K562 (cell line): Measurements from ENCODE around the gene MFSD11. TPM values are rescaled to one million over a fixed set of nuclear protein-coding genes. Genes with fewer than 3 reads are reported as not detected.
A peak's percentile ranks its signal among the peaks of the same experiment; 100 is the strongest.

ENCODE experiments used
- ATF7 ChIP-seq: fragments of 450-650 bp; IDR thresholded peaks from 2 replicates; pipeline ENCODE4 v1.7.1; 2014; ENCODE audit warnings: mild to moderate bottlenecking, moderate library complexity
- CREBBP ChIP-seq: IDR thresholded peaks from one replicate; pipeline ENCODE4 v1.6.1; 2012; ENCODE audit warnings: low read depth, mild to moderate bottlenecking, control low read depth, inconsistent platforms, low read length
- EGR1 ChIP-seq: fragments of 450-650 bp; conservative IDR thresholded peaks from 2 replicates; pipeline ENCODE4 v1.6.1; 2017; ENCODE audit warnings: mild to moderate bottlenecking
- HLTF ChIP-seq: fragments of 450-650 bp; IDR thresholded peaks from 2 replicates; pipeline ENCODE4 v1.6.1; 2016
- HNRNPH1 ChIP-seq: fragments of 200-400 bp; formaldehyde crosslinking; optimal IDR thresholded peaks from 2 replicates; pipeline ENCODE3; 2017; ENCODE audit warnings: low read depth, mild to moderate bottlenecking, low read length, moderate library complexity
- KDM1A ChIP-seq, 2 experiments: fragments of 450-650 bp; IDR thresholded peaks; 2 replicates each; pipeline ENCODE4 v1.6.1; 2016; ENCODE audit warnings: mild to moderate bottlenecking in 2 of 2
- MECOM ChIP-seq: fragments of 250-450 bp; sonication (Bioruptor Pico); IDR thresholded peaks from 2 replicates; pipeline ENCODE4 v1.8.0; 2022; ENCODE audit warnings: inconsistent platforms
- MEF2A ChIP-seq: IDR thresholded peaks from 2 replicates; pipeline ENCODE4 v1.6.1; 2011; ENCODE audit warnings: low read depth, mild to moderate bottlenecking, low read length, moderate library complexity; ENCODE audit not compliant: control insufficient read depth
- MITF ChIP-seq: IDR thresholded peaks from 2 replicates; pipeline ENCODE4 v1.6.1; 2014; ENCODE audit warnings: antibody characterized with exemption
- NCOA1 ChIP-seq: fragments of 450-650 bp; IDR thresholded peaks from 2 replicates; pipeline ENCODE4 v1.6.1; 2016; ENCODE audit warnings: low read depth
- NCOR1 ChIP-seq: fragments of 450-650 bp; IDR thresholded peaks from 2 replicates; pipeline ENCODE4 v1.6.1; 2016; ENCODE audit warnings: mild to moderate bottlenecking, moderate library complexity
- POLR2G ChIP-seq: fragments of 200-400 bp; formaldehyde crosslinking; IDR thresholded peaks from 2 replicates; pipeline ENCODE4 v1.6.1; 2017; ENCODE audit warnings: low read depth, mild to moderate bottlenecking, antibody characterized with exemption, low read length, moderate library complexity
- RCOR1 ChIP-seq, 2 experiments: IDR thresholded peaks; 2 replicates each; pipeline ENCODE4 v1.6.1; 2012; ENCODE audit warnings: low read depth in 2 of 2, low read length in 2 of 2, borderline replicate concordance in 1 of 2, improper control_type of control experiment in 1 of 2
- TFAP4 ChIP-seq: sonication (generic); formaldehyde crosslinking; IDR thresholded peaks from 2 replicates; pipeline ENCODE4 v1.8.0; 2022; ENCODE audit warnings: missing genetic modification reagents, mild to moderate bottlenecking, moderate library complexity, borderline replicate concordance
- THAP12 ChIP-seq: fragments of 250-450 bp; sonication (Bioruptor Pico); IDR thresholded peaks from 2 replicates; pipeline ENCODE4 v1.9.0; 2021; ENCODE audit warnings: mild to moderate bottlenecking, inconsistent platforms
- ZNF146 ChIP-seq: IDR thresholded peaks from one replicate; pipeline ENCODE4 v1.6.1; 2018; ENCODE audit warnings: missing compliant biosample characterization; ENCODE audit not compliant: unreplicated experiment
- ZNF197 ChIP-seq: fragments of 200-800 bp; sonication (Bioruptor generic); IDR thresholded peaks from 2 replicates; pipeline ENCODE4 v1.6.1; 2016; ENCODE audit warnings: low read depth, missing genetic modification characterization, missing compliant biosample characterization
- ZNF224 ChIP-seq: sonication (generic); formaldehyde crosslinking; IDR thresholded peaks from 2 replicates; pipeline ENCODE4 v1.8.0; 2022; ENCODE audit warnings: mild to moderate bottlenecking, missing genetic modification reagents
- ZNF354B ChIP-seq: fragments of 250-450 bp; sonication (Bioruptor Pico); IDR thresholded peaks from 2 replicates; pipeline ENCODE4 v1.4.0; 2020
- ZNF57 ChIP-seq: fragments of 450-650 bp; formaldehyde crosslinking; IDR thresholded peaks from 2 replicates; pipeline ENCODE4 v1.4.0; 2020; ENCODE audit warnings: mild to moderate bottlenecking, moderate library complexity
- polyA plus RNA-seq, 8 experiments: library from polyadenylated mRNA; depleted of rRNA in 4 of 8; stranded (reverse) in 5 of 8; unstranded in 3 of 8; fragments of >200 nt; fragmentation: Nextera tagmentation in 2 of 8; fragmentation: Illumina TruSeq in 1 of 8; extraction: Ambion mirVana in 2 of 8; extraction: Trizol in 1 of 8; gene quantifications; 2 replicates each; pipeline versions ENCODE4 v1.2.1 to v1.2.3, GENCODE V29; 2011 to 2014; ENCODE audit warnings: inconsistent platforms in 1 of 8, missing spikeins in 1 of 8
- total RNA-seq, 7 experiments: library from RNA; depleted of rRNA in 6 of 7; stranded (reverse); fragments of >200 nt in 6 of 7; fragmentation: Illumina TruSeq in 2 of 7; extraction: Trizol in 2 of 7; gene quantifications; 2 replicates each; pipeline versions ENCODE4 v1.2.1 to v1.2.3, GENCODE V29; 2011 to 2021; ENCODE audit warnings: low replicate concordance in 1 of 7
- TF ChIP-seq, protein P1 (sequence below), 3 experiments: fragments of 200-800 bp in 1 of 3; fragments of 250-450 bp in 1 of 3; fragments of 450-650 bp in 1 of 3; sonication (Bioruptor Pico) in 1 of 3; sonication (Bioruptor generic) in 1 of 3; formaldehyde crosslinking in 1 of 3; IDR thresholded peaks; 2 replicates each; pipeline versions ENCODE4 v1.6.1 to v1.8.0; 2016 to 2022; ENCODE audit warnings: mild to moderate bottlenecking in 2 of 3, missing genetic modification characterization in 2 of 3, missing compliant biosample characterization in 1 of 3, moderate library complexity in 1 of 3

The MFSD11 gene
- total and polyA plus RNA-seq, 9 of the 15 experiments (the other 6 are each of a cell fraction or from before 2014, with no cell fraction given) = 14.4 to 24.5 (median 19.9) TPM

DNA sequence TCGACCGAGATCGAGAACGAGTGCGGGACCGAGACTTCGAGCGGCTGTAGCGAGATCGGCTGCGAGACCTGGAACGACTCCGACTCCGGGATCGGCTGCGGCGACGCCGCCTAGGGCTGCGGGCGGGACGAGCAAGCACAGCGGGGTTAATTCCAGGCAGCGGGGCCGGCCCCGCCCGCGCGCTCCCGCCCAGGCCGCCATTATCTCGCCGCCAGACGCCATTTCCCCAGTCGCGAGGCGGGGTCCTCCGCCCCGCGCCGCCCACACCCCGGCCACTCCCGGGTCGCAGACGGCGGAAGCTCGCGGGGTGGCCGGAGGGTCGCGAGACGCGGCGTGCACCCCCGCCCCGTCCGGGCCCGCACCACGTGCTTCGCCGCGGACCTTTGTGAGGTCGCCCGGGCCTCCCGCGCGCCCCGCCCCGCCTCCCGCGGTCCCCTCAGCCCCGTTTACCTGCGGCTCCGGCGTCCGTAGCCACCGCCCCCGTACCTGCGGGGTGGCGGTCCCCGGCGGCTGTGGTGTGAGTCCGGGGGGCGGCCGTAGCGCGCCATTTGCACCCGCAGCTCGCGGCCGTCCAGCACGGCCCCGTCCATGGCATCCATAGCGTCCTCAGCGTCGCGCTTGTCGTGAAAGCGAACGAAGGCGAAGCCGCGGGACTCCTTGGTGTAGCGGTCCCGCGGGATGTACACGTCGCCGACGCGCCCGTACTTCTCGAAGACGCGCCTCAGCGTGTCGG, 1.4 kb upstream of the MFSD11 start (continued):
- TF ChIP-seq ZNF197 (CRISPR knock-in tag) = no peak
- no peak for TF ChIP-seq ZNF57
- no peak for TF ChIP-seq ZNF146 (CRISPR knock-in tag)
- TF ChIP-seq, protein P1, sequence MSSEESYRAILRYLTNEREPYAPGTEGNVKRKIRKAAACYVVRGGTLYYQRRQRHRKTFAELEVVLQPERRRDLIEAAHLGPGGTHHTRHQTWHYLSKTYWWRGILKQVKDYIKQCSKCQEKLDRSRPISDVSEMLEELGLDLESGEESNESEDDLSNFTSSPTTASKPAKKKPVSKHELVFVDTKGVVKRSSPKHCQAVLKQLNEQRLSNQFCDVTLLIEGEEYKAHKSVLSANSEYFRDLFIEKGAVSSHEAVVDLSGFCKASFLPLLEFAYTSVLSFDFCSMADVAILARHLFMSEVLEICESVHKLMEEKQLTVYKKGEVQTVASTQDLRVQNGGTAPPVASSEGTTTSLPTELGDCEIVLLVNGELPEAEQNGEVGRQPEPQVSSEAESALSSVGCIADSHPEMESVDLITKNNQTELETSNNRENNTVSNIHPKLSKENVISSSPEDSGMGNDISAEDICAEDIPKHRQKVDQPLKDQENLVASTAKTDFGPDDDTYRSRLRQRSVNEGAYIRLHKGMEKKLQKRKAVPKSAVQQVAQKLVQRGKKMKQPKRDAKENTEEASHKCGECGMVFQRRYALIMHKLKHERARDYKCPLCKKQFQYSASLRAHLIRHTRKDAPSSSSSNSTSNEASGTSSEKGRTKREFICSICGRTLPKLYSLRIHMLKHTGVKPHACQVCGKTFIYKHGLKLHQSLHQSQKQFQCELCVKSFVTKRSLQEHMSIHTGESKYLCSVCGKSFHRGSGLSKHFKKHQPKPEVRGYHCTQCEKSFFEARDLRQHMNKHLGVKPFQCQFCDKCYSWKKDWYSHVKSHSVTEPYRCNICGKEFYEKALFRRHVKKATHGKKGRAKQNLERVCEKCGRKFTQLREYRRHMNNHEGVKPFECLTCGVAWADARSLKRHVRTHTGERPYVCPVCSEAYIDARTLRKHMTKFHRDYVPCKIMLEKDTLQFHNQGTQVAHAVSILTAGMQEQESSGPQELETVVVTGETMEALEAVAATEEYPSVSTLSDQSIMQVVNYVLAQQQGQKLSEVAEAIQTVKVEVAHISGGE (CRISPR knock-in tag; IDR thresholded peaks at IDR 0.05) = no peak
- peak; percentile 96 for TF ChIP-seq POLR2G
- TF ChIP-seq NCOR1 = peak; percentile 52; the same call in 1 of the 2 replicates
- TF ChIP-seq ZNF224 (CRISPR knock-in tag) = 0 out of 2 replicates have a peak, but pooled peaks have one; percentile 7
- peak; percentile 63 for TF ChIP-seq EGR1
- TF ChIP-seq NCOA1 = no peak
- no peak for TF ChIP-seq MITF
- no peak for TF ChIP-seq KDM1A (IDR thresholded peaks at IDR 0.05)
- no peak for TF ChIP-seq MEF2A
- TF ChIP-seq MECOM (CRISPR knock-in tag) = no peak
- TF ChIP-seq CREBBP = no peak
- 0 out of 2 replicates have a peak, but pooled peaks have one; percentile 9 for TF ChIP-seq ATF7
- TF ChIP-seq THAP12 (CRISPR knock-in tag) = peak; percentile 61; the same call in 1 of the 2 replicates
- peak; percentile 81 for TF ChIP-seq HNRNPH1
- peak in 1 of 2 experiments; percentile 29; a peak in 1 of 4 replicates for TF ChIP-seq RCOR1 (IDR thresholded peaks at IDR 0.05; ENCODE audit: borderline replicate concordance in 1 of 2, low read depth in 2 of 2, low read length in 2 of 2)
- TF ChIP-seq HLTF = no peak
- TF ChIP-seq TFAP4 (CRISPR knock-in tag) = peak; percentile 67; the same call in 1 of the 2 replicates
- TF ChIP-seq ZNF354B (CRISPR knock-in tag) = no peak
